ENCODE results near the gene MRAS. TPM values are rescaled to one million over a fixed set of nuclear protein-coding genes. Genes with fewer than 3 reads are reported as not detected.

MRAS gene
- total and polyA plus RNA-seq, 2 of the 4 experiments (the other 2 are of a cell fraction), result 59.3 to 60.6 TPM

DNA sequence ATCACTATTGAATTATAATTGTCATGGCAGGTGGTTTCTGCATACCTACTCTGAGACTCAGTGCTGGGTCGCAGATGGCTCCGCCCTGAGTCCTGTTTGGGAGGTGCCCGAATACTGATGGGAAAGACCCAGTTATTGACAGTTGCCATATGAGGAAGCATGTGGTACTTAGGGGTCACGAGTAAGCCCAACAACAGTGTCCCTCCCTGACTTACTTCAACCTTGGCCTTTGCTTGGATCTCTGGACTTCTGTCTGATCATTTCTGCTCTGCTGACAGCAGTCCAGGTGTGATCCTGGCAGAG, 16.8 kb downstream of the MRAS start:
- H3K4ac ChIP-seq (ENCODE audit: low read depth, low read length), result no peak overlapping the region
- no peak overlapping the region for H3K23ac ChIP-seq (ENCODE audit: low read depth, low read length)
- H4K5ac ChIP-seq (ENCODE audit: low read depth, low read length), result no peak overlapping the region
- no peak overlapping the region for H4K8ac ChIP-seq (ENCODE audit: low read depth in 2 of 2, low read length in 2 of 2)
- no peak overlapping the region for H3K56ac ChIP-seq (ENCODE audit: extremely low read depth, insufficient read depth, low read length)
- no peaks in the 10 kb centered on the region for H3K4me1 ChIP-seq (ENCODE audit: control insufficient read depth, insufficient read depth, low read length)
- no peak overlapping the region for H3K9ac ChIP-seq (ENCODE audit: low read depth, low read length)
- H2AK5ac ChIP-seq (ENCODE audit: low read depth, low read length), result no peak overlapping the region
- no peak overlapping the region for H2AFZ ChIP-seq (replicated peaks; ENCODE audit: low read length, poor library complexity)
- in situ Hi-C loops (cut with MboI; ENCODE audit: low sequenced_read_pairs) (no loop called here), dilution Hi-C loops (cut with HindIII; ENCODE audit: low sequenced_read_pairs, unreplicated experiment) (no loop called here), intact Hi-C loops (cut with micrococcal nuclease) (no loop called here)
- H2BK15ac ChIP-seq (ENCODE audit: low read depth, low read length), result no peak overlapping the region
- H3K14ac ChIP-seq (replicated peaks; ENCODE audit: low read depth, low read length), result no peak overlapping the region
- peaks cover 26% of the 10 kb centered on the region; the same call in 1 of the 2 replicates for H3K9me1 ChIP-seq (ENCODE audit: insufficient read depth, low read length)
- H3K4me2 ChIP-seq (ENCODE audit: low read depth, low read length), result no peak overlapping the region
- no peak overlapping the region for H3K4me3 ChIP-seq (ENCODE audit: insufficient read depth, low read depth, low read length)
- 100% methylated on average over 3 of the region's 4 CpGs; no CpG with 5 or more reads in 1 of the 2 experiments for WGBS, 2 experiments (ENCODE audit: extremely low coverage in 2 of 2, insufficient read length in 1 of 2)
- H2BK20ac ChIP-seq (ENCODE audit: low read depth, low read length), result no peak overlapping the region
- no peak overlapping the region for H3K27ac ChIP-seq (ENCODE audit: insufficient read depth, low read length)
- ChIA-PET CTCF (no interaction called here), POLR2A (ENCODE audit: unreplicated experiment) (no interaction called here)
- TF ChIP-seq CHD1 (IDR thresholded peaks at IDR 0.05; ENCODE audit: low read depth, low read length), result no peak
- H3K18ac ChIP-seq (ENCODE audit: low read depth, low read length), result no peak overlapping the region
- no peak overlapping the region for H2BK5ac ChIP-seq (ENCODE audit: low read depth, low read length, poor library complexity, severe bottlenecking)
- BruUV-seq (replicated peaks), result no TSS peak
- peaks cover 20% of the 10 kb centered on the region for H4K20me1 ChIP-seq (ENCODE audit: insufficient read depth, low read length)
- DNase-seq, result no peak
- H3K27me3 ChIP-seq (ENCODE audit: control insufficient read depth, insufficient read depth, low read length), result no peaks in the 10 kb centered on the region
- no peak overlapping the region for H4K91ac ChIP-seq (ENCODE audit: insufficient read depth, low read depth, low read length)
- no peak overlapping the region for H2BK120ac ChIP-seq (ENCODE audit: low read depth, low read length)
- no peaks in the 10 kb centered on the region for H3K9me3 ChIP-seq (ENCODE audit: control insufficient read depth, insufficient read depth, low read length)
- H2AK9ac ChIP-seq (replicated peaks; ENCODE audit: low read depth, low read length, poor library complexity), result no peak overlapping the region
- peaks cover 11 to 45% of the 10 kb centered on the region in 2 experiments for H3K79me1 ChIP-seq (ENCODE audit: low read depth in 1 of 2, low read length in 2 of 2)
- ATAC-seq (ENCODE audit: low read depth), result no peak
- H3K36me3 ChIP-seq (ENCODE audit: control insufficient read depth, insufficient read depth, low read length), result peaks cover 3% of the 10 kb centered on the region; the same call in 1 of the 2 replicates
